ENCODE measurements around the gene SCAF8. TPM values are rescaled to one million over a fixed set of nuclear protein-coding genes. Genes with fewer than 3 reads are reported as not detected.

Gene SCAF8
- 24.2 TPM for polyA plus RNA-seq (2013, experiment 1 of 2)
- polyA plus RNA-seq (2013, experiment 2 of 2) = 26.1 TPM

GRCh38 chr6:154733183-154733625 lies at the start of gene SCAF8:
SCAF8 (plus strand) TSS chr6:154733416; CDS start chr6:154733901, 485 bp downstream.
- 1% methylated on average over 17 to 36 of the region's 61 CpGs for WGBS, 2 experiments (ENCODE audit: insufficient coverage in 2 of 2)
- H3K9me3 ChIP-seq (ENCODE audit: control insufficient read depth, low read length) = no peaks in the 10 kb centered on the region

GRCh38 chr6:154683756-154684523 lies 49.3 kb upstream of the SCAF8 start:
- 100% methylated on average over 1 of the region's 4 CpGs for WGBS, 2 experiments (ENCODE audit: insufficient coverage in 2 of 2)
- H3K27ac ChIP-seq (ENCODE audit: low read depth, low read length, severe bottlenecking) = no peak overlapping the region
- no peak overlapping the region for H3K4me3 ChIP-seq (ENCODE audit: extremely low read depth, insufficient read depth, low read length, poor library complexity, severe bottlenecking)

More at GRCh38 chr6:154733183-154733625, at the start of gene SCAF8:
- Histone ChIP-seq H3K4me3 (ENCODE audit: extremely low read depth, insufficient read depth, low read length, poor library complexity, severe bottlenecking) (peak within 1 kb of the TSS; percentile 82), H3K4me1 (ENCODE audit: control insufficient read depth, insufficient read depth, low read length, poor library complexity, severe bottlenecking) (peaks cover 20% of the 10 kb centered on the region), H3K36me3 (ENCODE audit: control insufficient read depth, insufficient read depth, low read length) (peaks cover 14% of the 10 kb centered on the region), H3K27ac (ENCODE audit: low read depth, low read length, severe bottlenecking) (peak within 1 kb of the TSS; percentile 99)

GRCh38 chr6:154686162-154686561 lies 47.1 kb upstream of the SCAF8 start:
- 95 to 100% methylated on average over 1 of the region's 1 CpG for WGBS, 2 experiments (ENCODE audit: insufficient coverage in 2 of 2)
- no peak overlapping the region for H3K4me3 ChIP-seq (ENCODE audit: extremely low read depth, insufficient read depth, low read length, poor library complexity, severe bottlenecking)

More at GRCh38 chr6:154683756-154684523, 49.3 kb upstream of the SCAF8 start:
- Histone ChIP-seq H3K4me1 (ENCODE audit: control insufficient read depth, insufficient read depth, low read length, poor library complexity, severe bottlenecking) (no peaks in the 10 kb centered on the region), H3K9me3 (ENCODE audit: control insufficient read depth, low read length) (no peaks in the 10 kb centered on the region), H3K36me3 (ENCODE audit: control insufficient read depth, insufficient read depth, low read length) (no peaks in the 10 kb centered on the region)

GRCh38 chr6:154689493-154690255 lies 43.5 kb upstream of the SCAF8 start:
- Histone ChIP-seq H3K36me3 (ENCODE audit: control insufficient read depth, insufficient read depth, low read length) (no peaks in the 10 kb centered on the region), H3K4me3 (ENCODE audit: extremely low read depth, insufficient read depth, low read length, poor library complexity, severe bottlenecking) (no peak overlapping the region), H3K27ac (ENCODE audit: low read depth, low read length, severe bottlenecking) (no peak overlapping the region), H3K4me1 (ENCODE audit: control insufficient read depth, insufficient read depth, low read length, poor library complexity, severe bottlenecking) (no peaks in the 10 kb centered on the region), H3K9me3 (ENCODE audit: control insufficient read depth, low read length) (no peaks in the 10 kb centered on the region)
- WGBS, 2 experiments (ENCODE audit: insufficient coverage in 2 of 2) = 83 to 85% methylated on average over 1 to 4 of the region's 5 CpGs

More at GRCh38 chr6:154686162-154686561, 47.1 kb upstream of the SCAF8 start:
- no peaks in the 10 kb centered on the region for H3K36me3 ChIP-seq (ENCODE audit: control insufficient read depth, insufficient read depth, low read length)
- no peak overlapping the region for H3K27ac ChIP-seq (ENCODE audit: low read depth, low read length, severe bottlenecking)
- H3K4me1 ChIP-seq (ENCODE audit: control insufficient read depth, insufficient read depth, low read length, poor library complexity, severe bottlenecking) = no peaks in the 10 kb centered on the region
- H3K9me3 ChIP-seq (ENCODE audit: control insufficient read depth, low read length) = no peaks in the 10 kb centered on the region

- no peak overlapping the region for H3K27ac ChIP-seq (ENCODE audit: low read depth, low read length, severe bottlenecking)
- no peak overlapping the region for H3K4me3 ChIP-seq (ENCODE audit: extremely low read depth, insufficient read depth, low read length, poor library complexity, severe bottlenecking)
- 82 to 100% methylated on average over 1 to 2 of the region's 4 CpGs for WGBS, 2 experiments (ENCODE audit: insufficient coverage in 2 of 2)
- no peaks in the 10 kb centered on the region for H3K4me1 ChIP-seq (ENCODE audit: control insufficient read depth, insufficient read depth, low read length, poor library complexity, severe bottlenecking)
- H3K9me3 ChIP-seq (ENCODE audit: control insufficient read depth, low read length) = no peaks in the 10 kb centered on the region
- no peaks in the 10 kb centered on the region for H3K36me3 ChIP-seq (ENCODE audit: control insufficient read depth, insufficient read depth, low read length)
Measured at GRCh38 chr6:154690857-154691256, 42.4 kb upstream of the SCAF8 start.

- no peaks in the 10 kb centered on the region for H3K36me3 ChIP-seq (ENCODE audit: control insufficient read depth, insufficient read depth, low read length)
- H3K4me1 ChIP-seq (ENCODE audit: control insufficient read depth, insufficient read depth, low read length, poor library complexity, severe bottlenecking) = no peaks in the 10 kb centered on the region
- H3K27ac ChIP-seq (ENCODE audit: low read depth, low read length, severe bottlenecking) = no peak overlapping the region
- H3K4me3 ChIP-seq (ENCODE audit: extremely low read depth, insufficient read depth, low read length, poor library complexity, severe bottlenecking) = no peak overlapping the region
- 100% methylated on average over 1 of the region's 1 CpG; no CpG with 5 or more reads in 1 of the 2 experiments for WGBS, 2 experiments (ENCODE audit: insufficient coverage in 2 of 2)
- H3K9me3 ChIP-seq (ENCODE audit: control insufficient read depth, low read length) = no peaks in the 10 kb centered on the region
Measured at GRCh38 chr6:154696661-154697060, 36.6 kb upstream of the SCAF8 start.

- Histone ChIP-seq H3K4me3 (ENCODE audit: extremely low read depth, insufficient read depth, low read length, poor library complexity, severe bottlenecking) (no peak overlapping the region), H3K4me1 (ENCODE audit: control insufficient read depth, insufficient read depth, low read length, poor library complexity, severe bottlenecking) (no peaks in the 10 kb centered on the region), H3K27ac (ENCODE audit: low read depth, low read length, severe bottlenecking) (no peak overlapping the region), H3K9me3 (ENCODE audit: control insufficient read depth, low read length) (no peaks in the 10 kb centered on the region), H3K36me3 (ENCODE audit: control insufficient read depth, insufficient read depth, low read length) (no peaks in the 10 kb centered on the region)
- WGBS, 2 experiments (ENCODE audit: insufficient coverage in 2 of 2) = 55 to 62% methylated on average over 3 to 4 of the region's 4 CpGs
Measured at GRCh38 chr6:154703124-154703523, 30.1 kb upstream of the SCAF8 start.

GRCh38 chr6:154705471-154706113 lies 27.6 kb upstream of the SCAF8 start:
- WGBS, 2 experiments (ENCODE audit: insufficient coverage in 2 of 2) = 69 to 84% methylated on average over 4 to 6 of the region's 8 CpGs

GRCh38 chr6:154706389-154706788 lies 26.8 kb upstream of the SCAF8 start:
- 92 to 100% methylated on average over 1 of the region's 2 CpGs for WGBS, 2 experiments (ENCODE audit: insufficient coverage in 2 of 2)
- H3K27ac ChIP-seq (ENCODE audit: low read depth, low read length, severe bottlenecking) = no peak overlapping the region
- no peak overlapping the region for H3K4me3 ChIP-seq (ENCODE audit: extremely low read depth, insufficient read depth, low read length, poor library complexity, severe bottlenecking)
- H3K4me1 ChIP-seq (ENCODE audit: control insufficient read depth, insufficient read depth, low read length, poor library complexity, severe bottlenecking) = no peaks in the 10 kb centered on the region
- no peaks in the 10 kb centered on the region for H3K9me3 ChIP-seq (ENCODE audit: control insufficient read depth, low read length)
- no peaks in the 10 kb centered on the region for H3K36me3 ChIP-seq (ENCODE audit: control insufficient read depth, insufficient read depth, low read length)

More at GRCh38 chr6:154705471-154706113, 27.6 kb upstream of the SCAF8 start:
- no peaks in the 10 kb centered on the region for H3K9me3 ChIP-seq (ENCODE audit: control insufficient read depth, low read length)
- H3K4me1 ChIP-seq (ENCODE audit: control insufficient read depth, insufficient read depth, low read length, poor library complexity, severe bottlenecking) = no peaks in the 10 kb centered on the region
- H3K36me3 ChIP-seq (ENCODE audit: control insufficient read depth, insufficient read depth, low read length) = no peaks in the 10 kb centered on the region
- no peak overlapping the region for H3K4me3 ChIP-seq (ENCODE audit: extremely low read depth, insufficient read depth, low read length, poor library complexity, severe bottlenecking)
- H3K27ac ChIP-seq (ENCODE audit: low read depth, low read length, severe bottlenecking) = no peak overlapping the region

- no peak overlapping the region for H3K27ac ChIP-seq (ENCODE audit: low read depth, low read length, severe bottlenecking)
- H3K4me1 ChIP-seq (ENCODE audit: control insufficient read depth, insufficient read depth, low read length, poor library complexity, severe bottlenecking) = no peaks in the 10 kb centered on the region
- H3K9me3 ChIP-seq (ENCODE audit: control insufficient read depth, low read length) = no peaks in the 10 kb centered on the region
- WGBS, 2 experiments (ENCODE audit: insufficient coverage in 2 of 2) = 88 to 100% methylated on average over 1 of the region's 3 CpGs
- no peak overlapping the region for H3K4me3 ChIP-seq (ENCODE audit: extremely low read depth, insufficient read depth, low read length, poor library complexity, severe bottlenecking)
- no peaks in the 10 kb centered on the region for H3K36me3 ChIP-seq (ENCODE audit: control insufficient read depth, insufficient read depth, low read length)
Measured at GRCh38 chr6:154709621-154710020, 23.6 kb upstream of the SCAF8 start.
